Inferior parietal cortex (tissue), 1 donor: ENCODE results near the gene ABHD16A.
A peak's percentile ranks its signal among the peaks of the same experiment; 100 is the strongest.

Experiments
- DNase-seq: peaks from one replicate; pipeline ENCODE4 v3.0.0-alpha.2; 2016; ENCODE audit errors: extremely low spot score

ABHD16A gene

DNA sequence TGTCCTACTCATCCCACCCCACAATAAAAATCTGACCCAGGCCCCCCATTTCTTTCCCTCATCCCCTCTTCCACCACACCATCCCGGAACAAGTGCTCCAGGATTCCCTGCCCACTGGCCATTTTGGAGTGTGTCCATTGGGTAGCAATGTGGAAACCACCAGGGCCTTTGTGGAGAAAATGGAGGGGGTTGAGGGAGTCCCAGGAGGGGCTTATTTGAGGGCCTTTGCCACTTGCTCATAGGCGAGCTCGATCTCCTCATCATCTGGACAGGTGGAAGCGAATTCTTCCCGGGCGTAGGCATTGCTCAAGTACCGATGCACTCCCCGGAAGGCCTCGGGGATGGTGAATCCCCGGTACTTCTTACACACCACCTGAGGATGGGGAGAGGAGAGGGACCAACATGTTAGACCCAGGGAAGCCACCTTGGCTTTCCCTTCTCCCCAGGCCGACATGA, 27.5 kb upstream of the ABHD16A start:
- DNase-seq, result no peak

DNA sequence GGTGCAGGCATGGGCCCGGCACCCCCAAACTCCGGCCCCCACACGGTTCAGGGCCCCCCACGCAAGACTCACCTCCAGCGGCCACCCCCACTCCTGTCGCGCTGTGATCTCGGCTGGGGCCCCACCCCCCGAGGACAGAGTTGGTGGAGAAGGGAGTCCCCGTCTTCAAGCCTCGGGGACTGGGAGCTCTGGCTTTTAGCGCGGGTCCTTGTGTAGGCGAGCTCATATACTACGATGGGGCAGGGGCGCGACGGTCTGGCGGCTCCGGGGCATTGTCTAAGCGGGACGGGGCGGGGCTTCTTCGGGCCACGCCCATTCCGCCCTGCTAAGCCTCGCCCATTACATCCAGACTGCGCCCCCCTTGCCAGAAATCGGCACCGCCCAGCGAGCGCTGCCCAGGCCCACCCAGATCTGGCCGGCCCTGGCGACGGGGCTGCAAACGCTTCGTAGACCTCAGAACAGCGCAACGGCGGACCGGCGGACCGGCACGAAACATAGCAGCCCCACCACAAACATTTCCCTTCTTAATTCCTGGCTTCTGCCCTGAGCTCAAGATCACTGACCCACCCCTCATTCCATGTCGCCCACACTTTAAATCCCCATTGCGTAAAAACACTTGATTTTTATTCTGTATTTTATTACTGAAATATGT, 27.0 kb upstream of the ABHD16A start:
- peak; percentile 58 for DNase-seq

DNA sequence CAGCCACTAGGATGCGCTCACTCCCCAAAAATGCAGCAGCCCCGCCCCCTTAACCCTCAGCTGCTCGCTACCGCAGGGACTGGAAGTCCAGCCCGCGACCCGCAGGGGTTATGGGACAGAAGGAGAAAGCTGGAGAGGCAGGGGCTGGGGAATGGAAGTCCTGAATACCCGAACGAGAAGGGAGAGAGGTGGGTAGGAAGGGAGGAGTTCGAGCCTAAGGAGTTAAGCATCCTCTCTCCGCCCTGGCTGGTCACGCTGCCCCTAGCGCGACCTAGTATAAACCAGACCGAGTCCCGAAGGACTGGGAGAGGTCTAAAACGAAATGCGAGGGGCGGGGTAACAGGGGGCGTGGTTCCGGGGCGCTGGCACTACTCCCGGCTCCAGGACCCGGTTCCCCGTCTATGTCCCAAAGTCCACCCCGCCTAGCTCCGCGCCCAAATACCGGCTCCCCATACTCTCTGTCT, 26.4 kb upstream of the ABHD16A start:
- peak; percentile 71 for DNase-seq

DNA sequence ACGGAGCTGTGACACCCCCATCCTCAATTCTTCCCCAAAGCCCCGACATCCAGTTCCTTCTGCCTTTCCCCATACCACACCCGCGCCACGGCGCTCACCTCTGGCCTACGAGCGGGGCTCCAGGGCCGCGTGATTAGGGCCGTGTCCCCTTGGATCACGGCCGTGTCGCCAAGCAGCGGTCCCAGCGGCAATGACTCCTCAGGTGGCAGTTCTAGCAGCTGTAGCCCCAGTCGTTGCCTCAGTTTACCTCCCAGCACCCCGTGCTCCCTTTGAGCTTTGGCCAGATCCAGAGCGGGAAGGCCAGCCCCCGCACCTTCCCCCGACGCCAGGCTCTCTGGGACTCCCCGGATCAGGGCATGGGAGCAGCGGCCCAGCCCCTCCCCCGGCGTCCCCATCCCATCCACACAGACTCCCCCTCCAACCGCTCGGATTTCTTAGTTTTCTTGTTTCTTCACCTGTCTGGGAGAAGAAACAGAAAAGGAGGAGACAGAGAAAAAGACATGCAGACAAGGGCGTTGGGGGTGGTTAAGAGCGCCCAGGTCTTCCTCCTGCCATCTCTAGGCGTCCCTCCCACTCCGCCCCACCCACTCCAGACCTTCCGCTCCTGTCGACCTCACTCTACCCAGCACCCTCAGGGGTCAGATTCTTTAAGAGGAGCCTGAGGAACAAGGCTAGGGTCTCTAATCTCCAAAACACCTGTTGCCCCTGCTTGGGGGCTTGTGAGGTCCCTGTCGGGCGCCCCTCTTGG, 25.8 kb upstream of the ABHD16A start, which contains the start of gene DDAH2:
Gene DDAH2 (minus strand): TSS at position 533 of the 748 bp plus-strand sequence. CDS start 138 bp downstream, at position 395.
- no peak for DNase-seq

DNA sequence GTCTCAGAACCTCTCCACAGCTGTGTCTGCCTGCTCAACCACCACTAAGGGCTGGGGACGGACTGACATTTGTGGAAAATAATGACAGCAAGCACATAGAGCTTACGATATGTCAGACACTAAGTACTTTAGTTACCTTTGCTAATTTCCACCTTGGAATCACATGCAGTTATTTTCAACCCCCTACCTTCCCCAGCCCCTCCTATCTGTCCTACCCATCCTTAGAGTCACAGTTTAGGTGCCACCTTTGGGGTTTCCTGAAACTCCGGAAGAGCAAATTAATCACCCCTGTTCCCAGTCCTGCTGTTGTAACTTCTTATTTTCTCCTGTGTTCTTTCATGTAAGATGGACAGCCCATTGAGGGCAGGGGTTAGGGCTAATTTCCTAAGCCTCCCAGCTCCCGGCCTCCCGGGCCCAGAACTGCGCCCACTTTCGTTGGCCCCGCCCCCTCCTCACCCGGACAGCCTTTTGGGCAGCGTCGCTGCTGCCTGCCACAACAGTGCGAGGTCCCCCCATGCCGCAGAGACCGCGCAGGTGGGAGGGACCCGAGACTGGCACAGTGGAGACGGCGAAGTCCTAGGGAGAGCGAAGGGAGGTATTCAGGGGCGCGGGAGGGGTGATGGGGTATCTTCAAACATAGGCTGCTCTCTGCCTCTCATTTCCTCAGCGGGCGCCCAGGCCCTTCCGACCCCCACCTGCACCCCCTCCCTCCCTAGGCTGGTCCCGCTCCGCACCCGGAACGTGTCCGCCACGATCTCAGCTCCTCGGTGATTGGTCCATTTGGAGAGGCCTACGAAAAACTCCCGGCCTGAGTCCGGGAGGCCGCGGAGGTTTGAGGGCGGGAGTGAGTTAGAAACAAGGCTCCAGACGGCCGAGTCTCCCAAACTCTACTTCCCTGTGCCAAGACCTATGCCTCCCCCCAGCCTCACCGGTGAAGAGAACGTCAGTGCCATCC, 24.9 kb upstream of the ABHD16A start:
- DNase-seq, result no peak

DNA sequence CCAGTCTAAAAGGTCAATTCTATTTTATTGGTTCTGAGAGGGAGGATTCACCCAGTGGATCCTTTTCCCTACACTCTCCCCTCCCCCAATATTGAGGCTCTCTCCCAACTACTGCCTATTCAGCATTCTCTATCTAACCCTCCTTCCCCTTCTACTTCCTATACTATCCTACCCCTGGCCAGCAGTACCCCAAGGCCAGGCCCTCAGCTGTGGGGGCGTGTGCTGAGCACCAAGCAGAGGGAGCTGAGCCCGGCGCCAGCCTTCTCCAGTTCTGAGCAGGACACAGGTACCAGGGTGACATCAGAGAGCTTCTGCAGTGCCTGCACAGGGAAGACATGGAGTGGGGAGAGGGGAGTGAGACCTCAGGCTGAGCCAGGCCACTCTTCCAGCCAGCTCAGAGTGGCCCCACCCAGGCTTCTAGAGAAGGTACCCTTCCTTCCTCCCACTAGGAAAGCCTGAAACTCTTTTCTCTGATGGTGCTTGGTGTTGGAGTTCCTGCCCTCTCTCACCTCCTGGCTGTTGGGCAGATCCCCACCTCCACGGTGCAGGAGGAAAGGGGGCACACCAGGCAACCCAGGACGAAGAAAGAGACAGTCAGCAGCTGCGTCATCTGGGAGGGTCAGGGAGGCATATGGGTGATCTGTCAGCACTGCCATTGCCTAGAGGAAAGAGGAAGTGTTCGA, 24.1 kb upstream of the ABHD16A start:
- no peak for DNase-seq

DNA sequence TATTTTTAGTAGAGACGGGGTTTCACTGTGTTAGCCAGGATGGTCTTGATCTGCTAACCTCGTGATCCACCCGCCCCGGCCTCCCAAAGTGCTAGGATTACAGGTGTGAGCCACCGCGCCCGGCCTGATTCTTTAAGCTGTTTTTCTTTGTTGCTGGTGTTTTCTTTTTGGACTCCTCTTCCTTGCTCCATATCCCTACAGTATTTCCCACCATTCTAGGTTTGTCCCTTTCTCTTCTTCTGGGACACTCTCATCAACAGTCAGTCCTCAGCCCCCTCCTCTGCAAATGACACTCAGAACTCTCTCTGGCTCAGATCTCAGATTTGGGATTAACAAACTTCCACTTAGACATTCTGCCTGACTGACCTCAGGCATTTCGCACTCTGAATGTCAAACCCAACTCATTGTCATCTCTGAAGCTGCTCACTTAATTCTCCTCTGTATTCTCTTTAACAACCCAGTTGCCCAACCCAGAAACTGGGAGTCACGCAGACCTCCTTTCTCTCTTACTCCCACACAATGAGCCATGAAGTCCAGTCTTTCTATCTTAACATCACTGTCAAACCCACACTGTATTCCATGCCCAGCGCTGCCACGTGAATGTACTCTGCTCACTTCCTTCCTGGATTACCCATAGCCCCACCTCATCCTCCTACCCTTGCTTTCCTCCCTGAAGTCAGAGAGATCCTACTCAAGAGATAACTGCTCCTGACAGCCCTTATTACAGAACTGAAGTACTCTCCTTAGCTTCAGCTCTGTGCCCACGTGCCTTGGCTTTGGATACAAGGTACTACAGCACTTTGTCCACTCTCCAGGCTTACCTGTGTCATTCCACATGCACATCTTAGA, 22.6 kb upstream of the ABHD16A start:
- DNase-seq, result no peak

DNA sequence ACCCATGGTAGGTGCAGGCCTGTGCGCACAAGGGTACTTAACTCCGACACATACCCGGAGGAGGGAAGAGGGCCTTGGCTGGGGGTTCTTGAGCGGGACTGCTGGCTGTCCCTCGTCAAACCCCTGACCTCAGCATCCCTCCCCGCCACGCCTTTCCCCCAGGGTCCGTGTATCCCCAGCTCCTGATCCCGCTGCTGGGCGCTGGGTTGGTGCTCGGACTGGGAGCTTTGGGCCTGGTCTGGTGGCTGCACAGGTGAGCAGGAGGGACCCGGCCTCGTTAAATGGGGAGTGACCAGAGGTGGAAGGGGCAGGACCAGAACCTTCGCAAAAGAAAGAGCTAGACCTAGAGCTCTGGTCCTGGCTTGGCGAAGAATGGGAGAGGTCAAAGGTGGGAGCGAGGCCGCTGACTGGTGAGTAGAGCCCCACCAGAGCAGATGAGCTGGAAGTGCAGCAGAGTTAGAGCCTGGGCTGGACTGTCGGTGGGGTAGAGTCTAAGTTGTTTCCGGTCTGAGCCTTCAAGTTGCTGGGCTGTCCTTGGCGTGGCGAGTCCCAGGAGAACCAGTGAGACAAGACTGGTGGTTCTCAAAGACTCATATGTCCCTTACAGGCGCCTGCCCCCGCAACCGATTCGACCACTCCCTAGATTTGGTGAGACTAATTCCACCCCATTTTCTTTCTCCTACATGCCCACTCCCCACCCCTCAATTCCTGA, 21.0 kb upstream of the ABHD16A start:
- no peak for DNase-seq

DNA sequence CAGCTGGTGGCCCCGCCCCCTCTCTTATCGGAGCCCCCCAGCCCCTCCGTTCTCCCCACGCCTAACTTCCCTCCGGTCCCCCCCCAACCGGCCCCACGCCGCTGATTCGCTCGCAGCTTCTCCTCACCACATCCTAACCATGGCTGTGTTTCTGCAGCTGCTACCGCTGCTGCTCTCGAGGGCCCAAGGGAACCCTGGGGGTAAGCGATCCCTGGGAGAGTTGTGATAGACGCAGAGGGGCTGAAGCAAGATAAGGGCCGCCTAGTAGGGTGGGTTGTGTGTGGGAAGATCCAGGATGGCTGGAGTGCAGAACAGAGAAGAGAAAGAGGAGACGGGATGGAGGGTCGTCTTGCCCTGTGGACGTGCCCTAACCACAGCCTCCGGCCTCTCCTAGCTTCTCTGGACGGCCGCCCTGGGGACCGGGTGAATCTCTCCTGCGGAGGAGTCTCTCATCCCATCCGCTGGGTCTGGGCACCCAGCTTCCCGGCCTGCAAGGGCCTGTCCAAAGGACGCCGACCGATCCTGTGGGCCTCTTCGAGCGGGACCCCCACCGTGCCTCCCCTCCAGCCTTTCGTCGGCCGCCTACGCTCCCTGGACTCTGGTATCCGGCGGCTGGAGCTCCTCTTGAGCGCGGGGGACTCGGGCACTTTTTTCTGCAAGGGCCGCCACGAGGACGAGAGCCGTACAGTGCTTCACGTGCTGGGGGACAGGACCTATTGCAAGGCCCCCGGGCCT, 20.3 kb upstream of the ABHD16A start, which contains the start of gene MPIG6B:
Gene MPIG6B (plus strand): TSS at position 129 of the 735 bp plus-strand sequence. CDS start 11 bp downstream, at position 140.
- DNase-seq, result no peak

DNA sequence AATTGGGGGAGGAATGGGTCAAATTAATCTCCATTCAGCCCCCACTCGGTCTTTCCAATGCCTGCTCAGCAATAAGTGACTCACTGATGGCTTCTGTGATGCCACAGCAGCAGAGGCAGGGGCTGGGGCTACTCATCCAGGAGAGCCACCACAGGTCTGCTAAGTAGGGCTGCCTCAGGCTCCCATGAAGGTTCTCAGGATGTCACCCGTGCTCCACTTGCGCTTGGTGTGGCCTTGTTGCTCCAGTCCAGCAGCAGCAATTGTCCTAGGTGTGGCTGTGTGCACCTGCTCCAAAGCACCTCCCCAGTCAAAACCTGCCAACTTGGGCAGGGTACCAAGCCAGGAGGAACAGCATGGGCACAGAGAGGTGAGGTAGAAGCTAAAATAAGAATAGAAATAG, 19.0 kb upstream of the ABHD16A start:
- DNase-seq, result no peak

DNA sequence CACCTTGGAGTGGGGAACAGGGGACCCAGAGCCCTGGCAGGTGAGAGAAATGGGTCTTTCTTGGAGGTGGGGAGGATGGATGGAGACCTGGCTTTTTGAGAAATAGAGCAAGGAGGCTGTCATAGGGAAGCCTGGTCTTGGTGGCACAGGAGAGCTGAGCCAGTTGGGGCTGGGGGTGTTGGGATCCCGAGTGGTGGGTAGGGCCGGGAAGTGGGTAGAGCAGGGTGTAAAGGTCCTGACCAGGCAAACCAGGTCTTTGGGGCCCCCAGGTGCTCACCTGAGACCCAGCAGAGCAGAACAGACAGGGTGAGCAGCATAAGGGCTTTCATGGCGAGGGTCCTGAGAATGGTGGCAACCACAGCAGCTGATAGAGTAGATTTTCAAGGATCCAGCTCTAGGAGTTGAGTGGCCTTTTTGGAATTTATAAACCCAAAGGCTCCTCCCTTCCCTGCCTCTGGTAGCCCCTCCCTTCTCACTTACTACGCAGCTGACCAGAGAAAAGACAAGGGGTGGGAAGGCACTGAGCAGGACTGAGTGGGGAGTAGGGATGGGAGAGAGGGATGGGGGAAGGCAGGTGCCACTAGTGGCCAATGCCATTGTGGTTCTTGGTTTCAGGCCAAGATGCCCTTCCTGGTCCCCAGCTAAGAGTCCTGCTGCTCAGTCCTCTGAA, 18.4 kb upstream of the ABHD16A start, which contains the start of gene LY6G6C:
Gene LY6G6C (minus strand): TSS at position 396 of the 670 bp plus-strand sequence. CDS start 67 bp downstream, at position 329.
- DNase-seq, result no peak

DNA sequence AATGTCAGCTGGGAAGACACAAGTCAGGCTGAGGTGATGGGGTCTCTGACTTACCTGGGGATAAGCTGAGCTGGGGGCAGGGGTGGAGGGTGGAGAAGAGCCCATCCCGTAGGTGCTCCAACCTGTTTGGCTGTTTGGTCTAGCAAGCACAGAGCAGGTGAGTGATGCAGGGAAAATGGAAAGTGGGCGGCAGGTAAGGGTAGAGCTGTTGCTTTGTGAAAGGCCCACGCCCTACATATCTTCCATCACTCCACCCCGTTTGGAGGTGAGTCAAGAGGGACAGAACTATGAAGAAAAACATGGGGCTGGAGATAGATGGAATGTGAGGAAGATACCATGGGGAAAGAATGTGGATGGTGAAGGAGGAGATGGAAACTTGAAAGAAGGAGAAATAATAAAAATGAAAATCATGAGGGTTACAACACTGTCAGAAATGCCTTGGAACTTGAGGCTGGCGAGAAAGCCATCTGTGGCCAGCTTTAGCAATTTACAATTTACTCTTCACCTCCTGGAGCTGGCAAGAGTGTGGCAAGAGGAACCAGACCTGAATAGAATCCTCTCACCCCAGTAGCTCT, 17.2 kb upstream of the ABHD16A start:
- DNase-seq, result no peak

DNA sequence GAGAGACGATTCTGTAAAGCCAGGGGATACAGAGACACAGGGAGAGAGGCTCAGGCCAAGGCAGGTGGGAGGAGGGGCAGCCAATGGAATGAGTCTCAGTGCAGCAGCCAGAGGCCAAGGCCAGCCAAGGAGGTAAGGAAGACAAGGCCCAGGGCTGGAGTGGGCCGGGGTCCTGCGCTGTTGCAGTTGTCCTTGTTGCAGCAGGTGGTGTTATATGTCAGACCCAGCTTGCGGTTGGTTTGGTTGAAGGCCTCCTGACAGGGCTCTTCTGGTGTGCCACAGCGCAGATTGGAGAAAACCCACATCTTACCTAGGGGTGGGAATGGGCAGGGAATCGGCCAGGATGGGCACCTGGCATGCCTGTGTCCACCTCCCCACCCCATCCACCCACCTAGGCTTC, 15.9 kb upstream of the ABHD16A start:
- no peak for DNase-seq

DNA sequence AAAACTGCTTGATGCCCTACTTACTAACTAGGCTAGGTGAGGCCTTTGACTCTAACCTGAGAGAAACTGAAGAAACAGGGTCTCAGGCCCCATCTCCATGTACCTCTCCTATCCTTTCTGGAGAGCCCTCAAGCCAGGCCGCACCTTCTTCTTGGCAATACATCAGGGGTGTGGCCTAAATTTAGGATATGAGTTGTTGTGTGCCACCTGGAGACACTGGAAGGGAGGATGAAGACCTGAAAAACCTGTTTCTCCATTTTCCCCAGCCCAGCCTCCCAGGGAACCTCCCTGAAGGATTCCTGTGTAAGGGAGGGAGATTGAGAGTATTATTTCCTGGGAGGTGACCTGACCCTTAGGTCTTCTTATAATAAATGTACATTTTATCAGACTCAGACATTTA, 15.1 kb upstream of the ABHD16A start:
- DNase-seq, result no peak

DNA sequence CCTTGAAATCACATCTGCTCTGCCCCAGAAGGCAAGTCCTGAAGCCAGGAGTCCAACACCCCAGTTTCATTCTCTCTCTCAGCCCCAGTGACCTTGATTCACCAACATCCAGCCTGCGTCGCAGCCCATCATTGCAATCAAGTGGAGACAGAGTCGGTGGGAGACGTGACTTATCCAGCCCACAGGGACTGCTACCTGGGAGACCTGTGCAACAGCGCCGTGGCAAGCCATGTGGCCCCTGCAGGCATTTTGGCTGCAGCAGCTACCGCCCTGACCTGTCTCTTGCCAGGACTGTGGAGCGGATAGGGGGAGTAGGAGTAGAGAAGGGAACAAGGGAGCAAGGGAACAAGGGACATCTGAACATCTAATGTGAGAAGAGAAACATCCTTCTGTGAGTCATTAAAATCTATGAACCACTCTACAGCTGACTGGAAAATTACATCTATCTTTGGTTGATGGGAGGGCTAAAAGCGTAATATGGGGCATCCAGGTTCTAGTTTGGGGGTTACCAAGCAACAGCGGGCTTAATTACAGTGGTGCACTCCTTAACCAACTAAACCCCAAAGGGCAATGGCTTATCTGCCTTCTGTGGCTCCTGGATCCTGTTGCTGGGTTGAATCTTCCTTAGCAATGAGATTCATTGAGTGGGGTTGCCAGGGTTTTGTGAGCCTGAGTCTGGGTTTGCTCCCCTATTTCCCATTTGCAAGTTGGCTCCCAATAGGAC, 14.5 kb upstream of the ABHD16A start:
- no peak for DNase-seq

DNA sequence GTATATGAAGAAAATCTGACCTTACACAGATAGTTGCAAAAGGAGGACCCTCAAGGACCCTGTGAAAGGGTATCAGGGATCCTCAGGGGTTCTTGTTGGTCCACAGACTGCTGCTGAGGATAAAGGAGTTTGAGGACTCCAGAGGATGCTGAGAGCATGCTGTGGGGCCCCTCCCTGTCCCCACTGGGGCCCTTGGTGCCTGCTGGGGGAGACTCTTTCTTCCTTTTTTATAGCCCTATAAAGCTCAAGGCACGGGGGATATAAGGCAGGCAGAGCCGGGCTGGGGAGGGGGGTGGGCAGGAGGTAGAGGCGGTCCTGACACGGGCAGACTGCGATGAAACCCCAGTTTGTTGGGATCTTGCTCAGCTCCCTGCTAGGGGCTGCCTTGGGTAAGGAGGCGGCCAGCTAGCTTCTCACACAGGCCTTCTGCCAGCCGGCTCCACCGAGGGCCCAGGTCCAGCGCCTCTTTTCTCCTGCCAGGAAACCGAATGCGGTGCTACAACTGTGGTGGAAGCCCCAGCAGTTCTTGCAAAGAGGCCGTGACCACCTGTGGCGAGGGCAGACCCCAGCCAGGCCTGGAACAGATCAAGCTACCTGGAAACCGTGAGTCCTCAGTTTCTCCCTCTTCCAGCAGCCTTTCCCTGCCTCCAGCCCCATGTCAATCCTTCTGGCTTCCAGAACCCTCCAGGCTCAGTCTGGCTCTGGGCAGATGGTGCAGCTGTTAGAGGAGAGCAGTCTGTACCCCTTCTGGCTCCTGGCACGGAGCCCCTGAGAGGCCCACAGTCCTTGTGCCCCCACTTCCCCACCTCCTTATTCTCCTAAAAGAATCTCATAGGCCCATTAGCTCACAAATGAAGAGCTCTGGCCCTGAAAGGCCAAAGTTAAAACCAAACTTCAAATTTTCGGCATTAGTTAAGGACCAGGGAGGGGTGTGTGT, 12.2 kb upstream of the ABHD16A start, which contains the start of gene LY6G6D:
Gene LY6G6D (plus strand): TSS at position 327 of the 937 bp plus-strand sequence. CDS start 8 bp downstream, at position 335.
- DNase-seq, result no peak
